Measurements from ENCODE around the gene OSMR.

Gene OSMR

DNA sequence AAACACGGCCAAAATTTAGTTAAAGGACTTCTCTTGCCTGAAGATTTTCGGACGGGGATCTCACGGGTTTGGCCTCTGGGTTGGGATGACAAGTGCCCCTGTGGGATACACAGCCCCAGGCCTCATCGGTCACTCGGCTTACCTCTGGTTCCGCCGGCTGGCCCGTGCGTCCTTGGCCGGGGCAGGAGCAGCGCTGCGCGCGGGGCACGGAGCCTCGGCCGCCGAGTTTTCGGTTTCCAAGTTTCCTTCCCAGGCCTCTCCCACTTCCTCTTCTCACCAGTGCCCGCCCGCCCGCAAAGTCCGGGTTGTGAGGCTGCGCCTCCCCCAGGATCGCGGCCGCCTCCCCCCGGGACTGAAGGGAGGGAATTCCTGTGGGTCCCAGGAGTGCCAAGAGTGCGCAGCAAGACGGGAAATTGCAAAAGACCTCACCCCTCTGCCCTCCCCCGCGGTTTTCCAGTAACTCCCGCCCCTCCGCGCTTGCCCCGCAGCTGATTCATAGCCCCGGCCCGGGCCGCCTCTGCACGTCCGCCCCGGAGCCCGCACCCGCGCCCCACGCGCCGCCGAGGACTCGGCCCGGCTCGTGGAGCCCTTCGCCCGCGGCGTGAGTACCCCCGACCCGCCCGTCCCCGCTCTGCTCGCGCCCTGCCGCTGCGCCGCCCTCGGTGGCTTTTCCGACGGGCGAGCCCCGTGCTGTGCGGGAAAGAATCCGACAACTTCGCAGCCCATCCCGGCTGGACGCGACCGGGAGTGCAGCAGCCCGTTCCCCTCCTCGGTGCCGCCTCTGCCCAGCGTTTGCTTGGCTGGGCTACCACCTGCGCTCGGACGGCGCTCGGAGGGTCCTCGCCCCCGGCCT lies at the start of gene OSMR:
OSMR (plus strand) TSS at position 487 of the 853 bp plus-strand sequence. CDS start 23,033 bp downstream, outside the sequence.
- no peaks in the 10 kb centered on the region for H3K36me3 ChIP-seq (ENCODE audit: control insufficient read depth, insufficient read depth, low read length)
- no peaks in the 10 kb centered on the region for H3K9me3 ChIP-seq (ENCODE audit: control insufficient read depth, low read length)
- H3K4me3 ChIP-seq (ENCODE audit: low read length), result peak within 1 kb of the TSS; percentile 66
- H3K27me3 ChIP-seq (ENCODE audit: control insufficient read depth, insufficient read depth, low read length), result peaks cover 5% of the 10 kb centered on the region
- H3K9ac ChIP-seq (ENCODE audit: low read length), result peak within 1 kb of the TSS; percentile 90
- H3K4me1 ChIP-seq (ENCODE audit: control insufficient read depth, insufficient read depth, low read length), result peaks cover 10% of the 10 kb centered on the region

GRCh38 chr5:38796742-38797108 lies 49.1 kb upstream of the OSMR start:
- Histone ChIP-seq H3K4me1 (ENCODE audit: control insufficient read depth, insufficient read depth, low read length) (no peaks in the 10 kb centered on the region), H3K4me3 (ENCODE audit: low read length) (no peak overlapping the region), H3K9ac (ENCODE audit: low read length) (no peak overlapping the region), H3K9me3 (ENCODE audit: control insufficient read depth, low read length) (no peaks in the 10 kb centered on the region), H3K27me3 (ENCODE audit: control insufficient read depth, insufficient read depth, low read length) (no peaks in the 10 kb centered on the region), H3K36me3 (ENCODE audit: control insufficient read depth, insufficient read depth, low read length) (no peaks in the 10 kb centered on the region)

DNA sequence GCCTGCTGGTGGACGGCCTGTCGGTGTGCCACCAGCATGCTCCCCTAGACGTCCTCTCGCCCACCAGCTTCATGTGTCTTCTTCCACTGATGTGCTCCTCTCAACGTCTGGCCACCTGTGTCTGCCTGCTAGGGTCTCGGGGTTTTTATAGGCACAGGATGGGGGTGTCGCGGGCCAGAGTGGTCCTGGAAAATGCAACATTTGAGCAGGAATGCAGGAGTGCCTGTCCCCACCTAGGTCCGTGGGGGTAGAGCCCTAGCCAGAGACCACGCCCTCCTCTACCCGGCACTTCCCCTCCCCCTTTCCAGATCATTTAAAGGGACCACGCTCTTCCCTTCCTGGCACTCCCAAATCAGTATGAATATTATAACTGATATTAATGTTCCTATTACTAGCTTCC lies 48.0 kb upstream of the OSMR start:
- Histone ChIP-seq H3K4me3 (ENCODE audit: low read length) (no peak overlapping the region), H3K9me3 (ENCODE audit: control insufficient read depth, low read length) (no peaks in the 10 kb centered on the region), H3K36me3 (ENCODE audit: control insufficient read depth, insufficient read depth, low read length) (no peaks in the 10 kb centered on the region), H3K4me1 (ENCODE audit: control insufficient read depth, insufficient read depth, low read length) (no peaks in the 10 kb centered on the region), H3K27me3 (ENCODE audit: control insufficient read depth, insufficient read depth, low read length) (no peaks in the 10 kb centered on the region), H3K9ac (ENCODE audit: low read length) (no peak overlapping the region)

GRCh38 chr5:38799556-38800377 lies 46.0 kb upstream of the OSMR start:
- Histone ChIP-seq H3K36me3 (ENCODE audit: control insufficient read depth, insufficient read depth, low read length) (no peaks in the 10 kb centered on the region), H3K4me1 (ENCODE audit: control insufficient read depth, insufficient read depth, low read length) (no peaks in the 10 kb centered on the region), H3K9me3 (ENCODE audit: control insufficient read depth, low read length) (no peaks in the 10 kb centered on the region), H3K27me3 (ENCODE audit: control insufficient read depth, insufficient read depth, low read length) (no peaks in the 10 kb centered on the region), H3K9ac (ENCODE audit: low read length) (no peak overlapping the region), H3K4me3 (ENCODE audit: low read length) (no peak overlapping the region)

GRCh38 chr5:38800515-38800914 lies 45.3 kb upstream of the OSMR start:
- Histone ChIP-seq H3K36me3 (ENCODE audit: control insufficient read depth, insufficient read depth, low read length) (no peaks in the 10 kb centered on the region), H3K27me3 (ENCODE audit: control insufficient read depth, insufficient read depth, low read length) (no peaks in the 10 kb centered on the region), H3K4me3 (ENCODE audit: low read length) (no peak overlapping the region), H3K9me3 (ENCODE audit: control insufficient read depth, low read length) (no peaks in the 10 kb centered on the region), H3K4me1 (ENCODE audit: control insufficient read depth, insufficient read depth, low read length) (no peaks in the 10 kb centered on the region), H3K9ac (ENCODE audit: low read length) (no peak overlapping the region)

GRCh38 chr5:38802125-38802524 lies 43.7 kb upstream of the OSMR start:
- H3K9me3 ChIP-seq (ENCODE audit: control insufficient read depth, low read length), result no peaks in the 10 kb centered on the region

DNA sequence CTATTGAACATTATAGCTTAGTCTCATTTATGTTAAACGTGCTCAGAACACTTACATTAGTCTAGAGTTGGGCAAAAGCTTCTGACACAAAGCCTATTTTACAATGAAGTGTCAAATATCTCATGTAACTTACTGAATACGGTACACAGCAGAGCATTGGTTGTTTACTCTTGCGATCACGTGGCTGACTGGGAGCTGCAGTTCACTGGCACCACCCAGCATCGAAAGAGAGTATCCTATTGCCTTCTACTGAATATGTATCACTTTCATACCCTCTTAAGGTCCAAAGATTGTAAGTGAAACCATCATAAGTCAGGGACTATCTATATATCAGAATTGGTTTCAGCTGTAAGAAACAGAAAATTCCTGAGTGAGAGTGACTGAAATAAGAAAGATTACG lies 42.6 kb upstream of the OSMR start:
- H3K4me3 ChIP-seq (ENCODE audit: low read length), result no peak overlapping the region
- no peaks in the 10 kb centered on the region for H3K36me3 ChIP-seq (ENCODE audit: control insufficient read depth, insufficient read depth, low read length)
- H3K9ac ChIP-seq (ENCODE audit: low read length), result no peak overlapping the region
- no peaks in the 10 kb centered on the region for H3K4me1 ChIP-seq (ENCODE audit: control insufficient read depth, insufficient read depth, low read length)
- H3K27me3 ChIP-seq (ENCODE audit: control insufficient read depth, insufficient read depth, low read length), result no peaks in the 10 kb centered on the region
- no peaks in the 10 kb centered on the region for H3K9me3 ChIP-seq (ENCODE audit: control insufficient read depth, low read length)

More at GRCh38 chr5:38802125-38802524, 43.7 kb upstream of the OSMR start:
- no peaks in the 10 kb centered on the region for H3K36me3 ChIP-seq (ENCODE audit: control insufficient read depth, insufficient read depth, low read length)
- no peaks in the 10 kb centered on the region for H3K27me3 ChIP-seq (ENCODE audit: control insufficient read depth, insufficient read depth, low read length)
- H3K9ac ChIP-seq (ENCODE audit: low read length), result no peak overlapping the region
- no peak overlapping the region for H3K4me3 ChIP-seq (ENCODE audit: low read length)
- no peaks in the 10 kb centered on the region for H3K4me1 ChIP-seq (ENCODE audit: control insufficient read depth, insufficient read depth, low read length)

DNA sequence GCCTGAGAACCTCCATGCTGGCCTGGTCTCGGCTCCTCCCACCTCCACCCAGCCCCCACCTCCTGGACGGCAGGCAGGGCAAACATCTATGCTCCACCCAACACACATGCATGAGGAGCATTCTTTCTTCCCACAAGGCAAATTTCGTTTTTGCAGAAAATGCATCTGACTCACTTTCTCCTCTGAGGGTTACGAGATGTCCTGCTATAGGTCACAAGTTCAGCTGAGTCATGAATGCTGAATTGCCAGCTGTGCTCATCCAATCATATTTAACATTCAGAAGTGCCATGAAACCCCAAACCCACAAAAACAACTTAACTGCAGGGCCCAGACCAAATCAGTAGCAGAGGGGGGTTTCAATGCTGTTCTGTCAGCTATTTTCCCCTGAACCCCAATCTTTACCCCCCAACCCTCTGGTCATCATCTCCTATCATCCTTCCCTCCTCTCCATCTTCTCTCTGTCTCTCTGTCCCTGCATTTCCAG lies 39.0 kb upstream of the OSMR start:
- Histone ChIP-seq H3K4me3 (ENCODE audit: low read length) (no peak overlapping the region), H3K36me3 (ENCODE audit: control insufficient read depth, insufficient read depth, low read length) (no peaks in the 10 kb centered on the region), H3K9ac (ENCODE audit: low read length) (no peak overlapping the region), H3K27me3 (ENCODE audit: control insufficient read depth, insufficient read depth, low read length) (no peaks in the 10 kb centered on the region), H3K9me3 (ENCODE audit: control insufficient read depth, low read length) (no peaks in the 10 kb centered on the region), H3K4me1 (ENCODE audit: control insufficient read depth, insufficient read depth, low read length) (no peaks in the 10 kb centered on the region)

GRCh38 chr5:38807570-38808483 lies 38.0 kb upstream of the OSMR start:
- H3K36me3 ChIP-seq (ENCODE audit: control insufficient read depth, insufficient read depth, low read length), result no peaks in the 10 kb centered on the region
- H3K9me3 ChIP-seq (ENCODE audit: control insufficient read depth, low read length), result no peaks in the 10 kb centered on the region
- H3K4me3 ChIP-seq (ENCODE audit: low read length), result no peak overlapping the region

DNA sequence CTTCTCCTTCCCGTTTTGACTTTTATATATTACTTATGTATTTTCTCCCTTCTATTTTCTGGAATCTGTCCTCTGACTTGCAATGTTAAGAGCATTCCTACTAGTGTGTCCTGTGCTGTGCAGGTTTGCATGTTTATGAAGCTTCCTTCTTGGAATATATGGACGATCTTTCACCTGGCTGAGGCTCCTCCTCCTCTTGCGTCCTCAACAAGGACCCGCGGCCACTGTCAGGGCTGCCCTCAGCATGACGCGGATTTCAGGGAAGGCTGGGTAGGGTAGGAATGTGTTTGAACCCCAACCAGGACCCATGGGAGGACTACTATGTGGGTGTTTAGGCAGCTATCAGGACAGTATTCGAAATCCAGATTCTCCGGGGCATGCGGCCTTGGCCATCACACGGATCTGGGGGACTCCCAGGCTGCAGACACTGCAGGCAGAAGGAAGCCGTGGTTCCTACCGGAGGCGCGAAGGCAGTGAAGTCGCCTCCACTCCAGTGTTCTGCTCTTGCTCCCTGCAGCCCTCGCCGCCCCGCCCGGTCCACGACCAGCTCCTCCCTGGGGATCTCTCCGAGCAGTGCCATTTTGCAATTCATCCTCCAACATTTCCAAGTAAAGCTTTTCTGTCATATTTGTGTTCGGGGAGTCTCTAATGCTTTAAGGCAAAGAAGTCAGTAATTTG lies 37.0 kb upstream of the OSMR start:
- Histone ChIP-seq H3K4me3 (ENCODE audit: low read length) (no peak overlapping the region), H3K9ac (ENCODE audit: low read length) (no peak overlapping the region), H3K36me3 (ENCODE audit: control insufficient read depth, insufficient read depth, low read length) (no peaks in the 10 kb centered on the region), H3K9me3 (ENCODE audit: control insufficient read depth, low read length) (no peaks in the 10 kb centered on the region), H3K27me3 (ENCODE audit: control insufficient read depth, insufficient read depth, low read length) (no peaks in the 10 kb centered on the region), H3K4me1 (ENCODE audit: control insufficient read depth, insufficient read depth, low read length) (no peaks in the 10 kb centered on the region)

More at GRCh38 chr5:38807570-38808483, 38.0 kb upstream of the OSMR start:
- Histone ChIP-seq H3K4me1 (ENCODE audit: control insufficient read depth, insufficient read depth, low read length) (no peaks in the 10 kb centered on the region), H3K9ac (ENCODE audit: low read length) (no peak overlapping the region), H3K27me3 (ENCODE audit: control insufficient read depth, insufficient read depth, low read length) (no peaks in the 10 kb centered on the region)
